IPS-20b (cell line): ENCODE data around the gene MATN4.

Source experiments
- H3K27ac ChIP-seq: one replicate; pipeline ENCODE4 v1.5.1; 2013; ENCODE audit warnings: low read length
- H3K27me3 ChIP-seq: 2 replicates; pipeline ENCODE4 v1.6.1; 2013; ENCODE audit warnings: mild to moderate bottlenecking, low read length, inconsistent platforms; ENCODE audit not compliant: insufficient read depth
- H3K36me3 ChIP-seq: 2 replicates; pipeline ENCODE4 v1.6.1; 2013; ENCODE audit warnings: low read depth, mild to moderate bottlenecking, inconsistent platforms, low read length, moderate library complexity; ENCODE audit not compliant: insufficient read depth
- H3K4me1 ChIP-seq: 2 replicates; pipeline ENCODE4 v1.6.1; 2013; ENCODE audit warnings: mild to moderate bottlenecking, control low read depth, inconsistent platforms, low read length, moderate library complexity; ENCODE audit not compliant: insufficient read depth
- H3K4me3 ChIP-seq: 2 replicates; pipeline ENCODE4 v1.5.1; 2013; ENCODE audit warnings: mild to moderate bottlenecking, low read length, inconsistent platforms
- H3K9ac ChIP-seq: 2 replicates; pipeline ENCODE4 v1.6.1; 2013; ENCODE audit warnings: low read depth, mild to moderate bottlenecking, inconsistent platforms, low read length, moderate library complexity
- H3K9me3 ChIP-seq: 2 replicates; pipeline ENCODE4 v1.6.1; 2013; ENCODE audit warnings: mild to moderate bottlenecking, low read depth, low read length, inconsistent platforms; ENCODE audit not compliant: insufficient read depth

Gene MATN4

GRCh38 chr20:45294003-45294368 is 14.1 kb downstream of the MATN4 start:
- Histone ChIP-seq H3K36me3 (no peaks in the 10 kb centered on the region), H3K4me1 (peaks cover 5% of the 10 kb centered on the region; the same call in 1 of the 2 replicates), H3K9me3 (peaks cover 11% of the 10 kb centered on the region), H3K27ac (no peak overlapping the region), H3K9ac (no peak overlapping the region), H3K4me3 (no peak overlapping the region), H3K27me3 (peaks cover 42% of the 10 kb centered on the region)

- Histone ChIP-seq H3K4me1 (peaks cover 5% of the 10 kb centered on the region; the same call in 1 of the 2 replicates), H3K36me3 (no peaks in the 10 kb centered on the region), H3K27me3 (peaks cover 42% of the 10 kb centered on the region), H3K9me3 (peaks cover 11% of the 10 kb centered on the region), H3K9ac (peak overlapping the region; percentile 58; the same call in 1 of the 2 replicates), H3K4me3 (peak overlapping the region; percentile 66), H3K27ac (peak overlapping the region; percentile 48)
Observed at GRCh38 chr20:45293041-45294002, 14.8 kb downstream of the MATN4 start.

GRCh38 chr20:45292343-45292742 is 15.8 kb downstream of the MATN4 start:
- peaks cover 42% of the 10 kb centered on the region for H3K27me3 ChIP-seq
- peaks cover 11% of the 10 kb centered on the region for H3K9me3 ChIP-seq
- H3K4me1 ChIP-seq, result peaks cover 5% of the 10 kb centered on the region; the same call in 1 of the 2 replicates
- no peaks in the 10 kb centered on the region for H3K36me3 ChIP-seq
- no peak overlapping the region for H3K4me3 ChIP-seq
- no peak overlapping the region for H3K9ac ChIP-seq
- no peak overlapping the region for H3K27ac ChIP-seq

GRCh38 chr20:45291526-45291925 is 16.6 kb downstream of the MATN4 start:
- H3K27me3 ChIP-seq, result peaks cover 42% of the 10 kb centered on the region
- H3K4me3 ChIP-seq, result no peak overlapping the region
- H3K27ac ChIP-seq, result no peak overlapping the region
- H3K9ac ChIP-seq, result no peak overlapping the region
- peaks cover 5% of the 10 kb centered on the region; the same call in 1 of the 2 replicates for H3K4me1 ChIP-seq
- peaks cover 11% of the 10 kb centered on the region for H3K9me3 ChIP-seq
- H3K36me3 ChIP-seq, result no peaks in the 10 kb centered on the region

- Histone ChIP-seq H3K4me3 (no peak overlapping the region), H3K27me3 (peaks cover 42% of the 10 kb centered on the region), H3K36me3 (no peaks in the 10 kb centered on the region), H3K9me3 (peaks cover 11% of the 10 kb centered on the region), H3K4me1 (peaks cover 5% of the 10 kb centered on the region; the same call in 1 of the 2 replicates), H3K9ac (no peak overlapping the region), H3K27ac (no peak overlapping the region)
Observed at GRCh38 chr20:45290677-45291355, 17.3 kb downstream of the MATN4 start.

GRCh38 chr20:45289942-45290676 is 18.0 kb downstream of the MATN4 start:
- H3K27me3 ChIP-seq, result peaks cover 42% of the 10 kb centered on the region
- peaks cover 5% of the 10 kb centered on the region; the same call in 1 of the 2 replicates for H3K4me1 ChIP-seq
- peaks cover 10% of the 10 kb centered on the region for H3K9me3 ChIP-seq
- H3K4me3 ChIP-seq, result no peak overlapping the region
- H3K9ac ChIP-seq, result no peak overlapping the region
- H3K36me3 ChIP-seq, result no peaks in the 10 kb centered on the region
- no peak overlapping the region for H3K27ac ChIP-seq

GRCh38 chr20:45288860-45289259 is 19.2 kb downstream of the MATN4 start:
- Histone ChIP-seq H3K36me3 (no peaks in the 10 kb centered on the region), H3K9me3 (no peaks in the 10 kb centered on the region), H3K4me1 (peaks cover 5% of the 10 kb centered on the region; the same call in 1 of the 2 replicates), H3K9ac (no peak overlapping the region), H3K27ac (no peak overlapping the region), H3K27me3 (peaks cover 32% of the 10 kb centered on the region), H3K4me3 (no peak overlapping the region)

- no peaks in the 10 kb centered on the region for H3K36me3 ChIP-seq
- no peak overlapping the region for H3K9ac ChIP-seq
- peaks cover 32% of the 10 kb centered on the region for H3K27me3 ChIP-seq
- peaks cover 5% of the 10 kb centered on the region; the same call in 1 of the 2 replicates for H3K4me1 ChIP-seq
- no peak overlapping the region for H3K27ac ChIP-seq
- no peak overlapping the region for H3K4me3 ChIP-seq
- H3K9me3 ChIP-seq, result no peaks in the 10 kb centered on the region
Observed at GRCh38 chr20:45288376-45288775, 19.7 kb downstream of the MATN4 start.

- Histone ChIP-seq H3K4me3 (no peak overlapping the region), H3K27me3 (no peaks in the 10 kb centered on the region), H3K9ac (no peak overlapping the region), H3K36me3 (no peaks in the 10 kb centered on the region), H3K4me1 (no peaks in the 10 kb centered on the region), H3K27ac (no peak overlapping the region), H3K9me3 (no peaks in the 10 kb centered on the region)
Observed at GRCh38 chr20:45283551-45284057, 24.5 kb downstream of the MATN4 start.

GRCh38 chr20:45282700-45283550 is 25.2 kb downstream of the MATN4 start:
- Histone ChIP-seq H3K27ac (no peak overlapping the region), H3K4me3 (no peak overlapping the region), H3K9me3 (no peaks in the 10 kb centered on the region), H3K9ac (no peak overlapping the region), H3K4me1 (no peaks in the 10 kb centered on the region), H3K36me3 (no peaks in the 10 kb centered on the region), H3K27me3 (no peaks in the 10 kb centered on the region)
